ENCODE measurements around the gene CCNI2.

- TF ChIP-seq CTCF (IDR thresholded peaks at IDR 0.05) (no peak), ZFX (IDR thresholded peaks at IDR 0.05; ENCODE audit: borderline replicate concordance) (no peak)
These were observed 4.6 kb upstream of the CCNI2 start for GRCh38 chr5:132742626-132743025.

All from 22Rv1 (cell line).